TTC549 (cell line): ENCODE data around the gene AQP12A.
"Not testable (repeated sequence)": the region's sequence is repeated elsewhere in the genome, so short reads cannot be mapped to it uniquely, and the experiment has no call there.

ENCODE experiments used
- FAIRE-seq: peaks from 2 replicates; lab custom pipeline; 2012; peaks lifted over from hg19 to GRCh38; lab: Jason Lieb, UNC

The AQP12A gene

GRCh38 chr2:240659883-240660282 lies 31.8 kb upstream of the AQP12A start:
- FAIRE-seq = not testable (repeated sequence)

- FAIRE-seq = no peak
Observed at GRCh38 chr2:240662681-240663080, 29.0 kb upstream of the AQP12A start.

GRCh38 chr2:240663546-240664190 lies 28.0 kb upstream of the AQP12A start:
- no peak for FAIRE-seq

- no peak for FAIRE-seq
Observed at GRCh38 chr2:240664622-240665021, 27.0 kb upstream of the AQP12A start.

- no peak for FAIRE-seq
Observed at GRCh38 chr2:240670402-240670801, 21.3 kb upstream of the AQP12A start.

GRCh38 chr2:240670950-240671349 lies 20.7 kb upstream of the AQP12A start:
- FAIRE-seq = no peak

- FAIRE-seq = no peak
Observed at GRCh38 chr2:240672076-240672700, 19.5 kb upstream of the AQP12A start.

- no peak for FAIRE-seq
Observed at GRCh38 chr2:240672701-240673190, 18.9 kb upstream of the AQP12A start.

- FAIRE-seq = not testable (repeated sequence)
Observed at GRCh38 chr2:240674461-240675184, 17.0 kb upstream of the AQP12A start.

GRCh38 chr2:240675345-240675744 lies 16.3 kb upstream of the AQP12A start:
- peak; percentile 76 for FAIRE-seq

GRCh38 chr2:240678043-240678442 lies 13.6 kb upstream of the AQP12A start:
- not testable (repeated sequence) for FAIRE-seq

- not testable (repeated sequence) for FAIRE-seq
Observed at GRCh38 chr2:240678909-240679308, 12.8 kb upstream of the AQP12A start.

- FAIRE-seq = not testable (repeated sequence)
Observed at GRCh38 chr2:240680185-240680584, 11.5 kb upstream of the AQP12A start.

GRCh38 chr2:240682431-240683224 lies 9.0 kb upstream of the AQP12A start, which contains the start of gene AQP12B:
AQP12B (minus strand) TSS chr2:240682885; CDS start chr2:240682837, 48 bp downstream.
- FAIRE-seq = not testable (repeated sequence)

GRCh38 chr2:240683329-240683979 lies 8.2 kb upstream of the AQP12A start:
- FAIRE-seq = not testable (repeated sequence)

- FAIRE-seq = not testable (repeated sequence)
Observed at GRCh38 chr2:240683980-240684728, 7.5 kb upstream of the AQP12A start.

GRCh38 chr2:240685771-240686371 lies 5.8 kb upstream of the AQP12A start:
- no peak for FAIRE-seq

- no peak for FAIRE-seq
Observed at GRCh38 chr2:240686460-240686859, 5.2 kb upstream of the AQP12A start.

GRCh38 chr2:240687045-240687740 lies 4.5 kb upstream of the AQP12A start:
- FAIRE-seq = no peak
